Keratinocyte (primary cell): ENCODE measurements around the gene EXD2.

ENCODE experiments used
- CTCF ChIP-seq, 3 experiments: IDR thresholded peaks in 1 of 3; conservative IDR thresholded peaks in 1 of 3; optimal IDR thresholded peaks in 1 of 3; 2 replicates in 2 of 3; 3 replicates in 1 of 3; pipeline versions ENCODE3 to v1.5.1; 2011; ENCODE audit warnings: low read length in 3 of 3, mild to moderate bottlenecking in 3 of 3, moderate library complexity in 2 of 3, control low read depth in 1 of 3, inconsistent platforms in 1 of 3; ENCODE audit not compliant: insufficient read depth in 2 of 3; ENCODE audit errors: extremely low read depth in 1 of 3
- EZH2 ChIP-seq: IDR thresholded peaks from one replicate; pipeline ENCODE4 v1.6.1; 2012; ENCODE audit warnings: inconsistent platforms, mild to moderate bottlenecking, low read length, moderate library complexity

DNA sequence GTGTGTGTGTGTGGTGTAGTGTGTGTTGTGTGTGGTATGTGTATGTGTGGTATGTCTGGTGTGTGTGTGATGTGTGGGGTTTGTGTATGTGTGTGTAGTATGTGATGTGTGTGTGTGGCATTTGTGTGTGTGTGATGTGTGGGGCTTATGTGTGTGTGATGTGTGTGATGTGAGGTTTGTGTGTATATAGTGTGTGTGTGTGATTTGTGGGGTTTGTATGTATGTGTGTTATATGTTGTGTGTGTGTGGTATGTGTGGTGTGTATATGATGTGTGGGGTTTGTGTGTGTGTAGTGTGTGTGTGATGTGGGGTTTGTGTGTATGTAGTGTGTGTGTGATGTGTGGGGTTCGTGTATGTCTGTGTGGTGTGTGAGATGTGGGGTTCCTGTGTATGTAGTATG, 78.1 kb downstream of the EXD2 start:
- TF ChIP-seq EZH2 (no peak), CTCF (optimal IDR thresholded peaks at IDR 0.05 in 1 of 3, IDR thresholded peaks at IDR 0.05 in 1 of 3, conservative IDR thresholded peaks at IDR 0.05 in 1 of 3; ENCODE audit: extremely low read depth in 1 of 3, insufficient read depth in 2 of 3, low read length in 3 of 3) (no peak)
